WTC11 (cell line): ENCODE results near the gene GNA14. TPM values are rescaled to one million over a fixed set of nuclear protein-coding genes. Genes with fewer than 3 reads are reported as not detected.

ENCODE experiments used
- ATAC-seq: fragments of 200-7000 bp; cut with Tn5 transposase; 2 replicates; pipeline ENCODE4 v1.10.0; 2021; ENCODE audit warnings: mild to moderate bottlenecking, moderate library complexity
- CTCF ChIA-PET: fragments of 300-600 bp; sonication (Branson Sonifier 250); formaldehyde crosslinking; loops from one replicate; lab custom pipeline; 2021; ENCODE audit warnings: antibody characterized with exemption; lab: Charles Lee
- POLR2A ChIA-PET: fragments of 350-600 bp; sonication (Branson Sonifier 250); formaldehyde crosslinking; loops from one replicate; lab custom pipeline; 2021; ENCODE audit warnings: antibody characterized with exemption; lab: Charles Lee
- DNase-seq: peaks from one replicate; pipeline ENCODE4 v3.0.0; 2021; ENCODE audit warnings: low spot score
- H3K27ac Mint-ChIP-seq: 2 replicates; pipeline ENCODE4 v1.8.0; 2021; ENCODE audit warnings: mixed read lengths
- H3K27me3 Mint-ChIP-seq: 2 replicates; pipeline ENCODE4 v1.8.0; 2021; ENCODE audit warnings: low read depth, mild to moderate bottlenecking, moderate library complexity, mixed read lengths
- H3K36me3 Mint-ChIP-seq: 2 replicates; pipeline ENCODE4 v1.8.0; 2021; ENCODE audit warnings: mixed read lengths
- H3K4me1 Mint-ChIP-seq: 2 replicates; pipeline ENCODE4 v1.8.0; 2022; ENCODE audit warnings: mixed read lengths
- H3K4me3 Mint-ChIP-seq: 2 replicates; pipeline ENCODE4 v1.8.0; 2021; ENCODE audit warnings: mild to moderate bottlenecking, moderate library complexity, mixed read lengths
- H3K9me3 Mint-ChIP-seq: 2 replicates; pipeline ENCODE4 v1.8.0; 2021; ENCODE audit warnings: mixed read lengths
- ESRRA ChIP-seq: sonication (generic); formaldehyde crosslinking; IDR thresholded peaks from 2 replicates; pipeline ENCODE4 v1.8.1; 2022; ENCODE audit warnings: mild to moderate bottlenecking, missing genetic modification reagents, borderline replicate concordance
- ETV6 ChIP-seq: sonication (generic); formaldehyde crosslinking; IDR thresholded peaks from 2 replicates; pipeline ENCODE4 v1.8.1; 2022; ENCODE audit warnings: mild to moderate bottlenecking, missing genetic modification reagents
- IRF2 ChIP-seq: sonication (generic); formaldehyde crosslinking; IDR thresholded peaks from 2 replicates; pipeline ENCODE4 v1.8.0; 2022; ENCODE audit warnings: low read depth, missing genetic modification reagents, borderline replicate concordance
- JUN ChIP-seq: sonication (generic); formaldehyde crosslinking; IDR thresholded peaks from 2 replicates; pipeline ENCODE4 v1.8.0; 2023; ENCODE audit warnings: mild to moderate bottlenecking, missing genetic modification reagents
- MYBL2 ChIP-seq: sonication (generic); formaldehyde crosslinking; IDR thresholded peaks from 2 replicates; pipeline ENCODE4 v1.8.1; 2023; ENCODE audit warnings: mild to moderate bottlenecking, moderate library complexity, missing genetic modification reagents
- NFATC4 ChIP-seq: fragments of 250-450 bp; sonication (Bioruptor Pico); IDR thresholded peaks from 2 replicates; pipeline ENCODE4 v1.9.0; 2021; ENCODE audit warnings: mild to moderate bottlenecking
- PRRX2 ChIP-seq: fragments of 250-450 bp; sonication (Bioruptor Pico); IDR thresholded peaks from 2 replicates; pipeline ENCODE4 v1.8.0; 2021; ENCODE audit warnings: mild to moderate bottlenecking
- ZNF121 ChIP-seq: sonication (generic); formaldehyde crosslinking; IDR thresholded peaks from 2 replicates; pipeline ENCODE4 v1.8.0; 2023; ENCODE audit warnings: missing genetic modification reagents
- ZNF219 ChIP-seq: sonication (generic); formaldehyde crosslinking; IDR thresholded peaks from 2 replicates; pipeline ENCODE4 v1.8.0; 2023; ENCODE audit warnings: missing genetic modification reagents, mild to moderate bottlenecking, borderline replicate concordance
- ZNF671 ChIP-seq: fragments of 250-450 bp; sonication (Bioruptor Pico); IDR thresholded peaks from 2 replicates; pipeline ENCODE4 v1.8.0; 2021; ENCODE audit warnings: mild to moderate bottlenecking
- total RNA-seq: library from RNA; stranded (reverse); gene quantifications from 3 replicates; pipeline ENCODE4 v1.2.3, GENCODE V29; 2021
- TF ChIP-seq, protein P1 (sequence below): sonication (generic); formaldehyde crosslinking; IDR thresholded peaks from 2 replicates; pipeline ENCODE4 v1.8.1; 2022; ENCODE audit warnings: mild to moderate bottlenecking, moderate library complexity, missing genetic modification reagents
- TF ChIP-seq, protein P2 (sequence below): fragments of 200-600 bp; IDR thresholded peaks from 2 replicates; pipeline ENCODE4 v1.8.0; 2022; ENCODE audit warnings: antibody characterized with exemption
- TF ChIP-seq, protein P3 (sequence below): sonication (generic); formaldehyde crosslinking; IDR thresholded peaks from 2 replicates; pipeline ENCODE4 v1.8.0; 2022; ENCODE audit warnings: mild to moderate bottlenecking, missing genetic modification reagents
- TF ChIP-seq, protein P4 (sequence below): fragments of 250-450 bp; sonication (Bioruptor Pico); IDR thresholded peaks from 2 replicates; pipeline ENCODE4 v1.9.0; 2021; ENCODE audit warnings: mild to moderate bottlenecking
- TF ChIP-seq, protein P5 (sequence below): sonication (generic); formaldehyde crosslinking; IDR thresholded peaks from 2 replicates; pipeline ENCODE4 v1.8.0; 2022; ENCODE audit warnings: mild to moderate bottlenecking, missing genetic modification reagents
- TF ChIP-seq, protein P6 (sequence below): sonication (generic); formaldehyde crosslinking; IDR thresholded peaks from 2 replicates; pipeline ENCODE4 v1.8.0; 2022; ENCODE audit warnings: mild to moderate bottlenecking, missing genetic modification reagents
- TF ChIP-seq, protein P7 (sequence below): fragments of 250-450 bp; sonication (Bioruptor Pico); IDR thresholded peaks from 2 replicates; pipeline ENCODE4 v2.1.2; 2022; ENCODE audit warnings: mild to moderate bottlenecking, moderate library complexity

Gene GNA14
- total RNA-seq, 1 experiment from 2014 or later, result 26.7 TPM

DNA sequence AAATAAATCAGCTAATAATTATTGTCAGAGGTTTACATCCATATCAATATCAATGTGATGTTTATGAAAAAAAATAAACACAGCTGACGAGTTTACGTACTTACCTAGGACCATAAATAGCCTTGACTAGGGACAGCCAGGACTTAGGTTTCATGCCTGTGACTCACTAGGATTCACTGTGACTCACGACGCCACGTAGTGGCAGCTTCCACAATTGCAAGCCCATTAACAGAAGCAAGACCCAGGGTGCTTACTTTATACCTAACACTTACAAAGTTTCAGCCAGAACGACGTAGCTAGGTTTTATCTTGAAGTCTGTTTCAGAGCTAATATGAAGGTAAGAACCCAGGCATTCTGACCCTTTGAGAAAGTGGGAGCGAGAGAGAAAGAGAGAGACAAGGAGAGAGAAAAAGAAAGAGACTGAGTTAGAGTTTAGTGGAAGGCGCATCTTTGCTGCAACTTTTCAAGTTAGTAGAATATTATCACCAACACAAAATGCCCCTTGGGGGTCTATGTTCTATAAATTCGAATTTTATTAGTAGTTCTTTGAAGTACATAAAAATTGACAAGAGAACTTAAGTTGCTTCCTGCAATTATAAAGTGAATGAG, 191.2 kb downstream of the GNA14 start:
- Mint-ChIP-seq H3K9me3 (0 out of 2 replicates have a peak, but pooled peaks cover 7% of the 10 kb centered on the region), H3K4me3 (no peak overlapping the region), H3K36me3 (peaks cover 7% of the 10 kb centered on the region; the same call in 1 of the 2 replicates), H3K27me3 (no peaks in the 10 kb centered on the region), H3K4me1 (peaks cover 58% of the 10 kb centered on the region), H3K27ac (peak overlapping the region; percentile 94; the same call in 1 of the 2 replicates)
- TF ChIP-seq ZNF219 (CRISPR knock-in tag) (no peak), NFATC4 (CRISPR knock-in tag) (no peak)
- TF ChIP-seq, protein P1, sequence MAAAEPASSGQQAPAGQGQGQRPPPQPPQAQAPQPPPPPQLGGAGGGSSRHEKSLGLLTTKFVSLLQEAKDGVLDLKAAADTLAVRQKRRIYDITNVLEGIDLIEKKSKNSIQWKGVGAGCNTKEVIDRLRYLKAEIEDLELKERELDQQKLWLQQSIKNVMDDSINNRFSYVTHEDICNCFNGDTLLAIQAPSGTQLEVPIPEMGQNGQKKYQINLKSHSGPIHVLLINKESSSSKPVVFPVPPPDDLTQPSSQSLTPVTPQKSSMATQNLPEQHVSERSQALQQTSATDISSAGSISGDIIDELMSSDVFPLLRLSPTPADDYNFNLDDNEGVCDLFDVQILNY (CRISPR knock-in tag), result no peak
- TF ChIP-seq, protein P2, sequence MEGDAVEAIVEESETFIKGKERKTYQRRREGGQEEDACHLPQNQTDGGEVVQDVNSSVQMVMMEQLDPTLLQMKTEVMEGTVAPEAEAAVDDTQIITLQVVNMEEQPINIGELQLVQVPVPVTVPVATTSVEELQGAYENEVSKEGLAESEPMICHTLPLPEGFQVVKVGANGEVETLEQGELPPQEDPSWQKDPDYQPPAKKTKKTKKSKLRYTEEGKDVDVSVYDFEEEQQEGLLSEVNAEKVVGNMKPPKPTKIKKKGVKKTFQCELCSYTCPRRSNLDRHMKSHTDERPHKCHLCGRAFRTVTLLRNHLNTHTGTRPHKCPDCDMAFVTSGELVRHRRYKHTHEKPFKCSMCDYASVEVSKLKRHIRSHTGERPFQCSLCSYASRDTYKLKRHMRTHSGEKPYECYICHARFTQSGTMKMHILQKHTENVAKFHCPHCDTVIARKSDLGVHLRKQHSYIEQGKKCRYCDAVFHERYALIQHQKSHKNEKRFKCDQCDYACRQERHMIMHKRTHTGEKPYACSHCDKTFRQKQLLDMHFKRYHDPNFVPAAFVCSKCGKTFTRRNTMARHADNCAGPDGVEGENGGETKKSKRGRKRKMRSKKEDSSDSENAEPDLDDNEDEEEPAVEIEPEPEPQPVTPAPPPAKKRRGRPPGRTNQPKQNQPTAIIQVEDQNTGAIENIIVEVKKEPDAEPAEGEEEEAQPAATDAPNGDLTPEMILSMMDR, result peak; percentile 81
- ChIA-PET POLR2A (interaction anchor here (1.4 kb wide), 1 partner anchor 23 kb away, joined by 3 read pairs; no protein-coding TSS in a partner anchor), CTCF (interaction anchor here (0.7 to 7.2 kb wide), 39 partner anchors 9 to 665 kb away, joined by 3 to 80 read pairs (median 4); partner anchors contain the start of gene GNA14)
- ATAC-seq, result peak; percentile 68
- DNase-seq, result peak; percentile 94

DNA sequence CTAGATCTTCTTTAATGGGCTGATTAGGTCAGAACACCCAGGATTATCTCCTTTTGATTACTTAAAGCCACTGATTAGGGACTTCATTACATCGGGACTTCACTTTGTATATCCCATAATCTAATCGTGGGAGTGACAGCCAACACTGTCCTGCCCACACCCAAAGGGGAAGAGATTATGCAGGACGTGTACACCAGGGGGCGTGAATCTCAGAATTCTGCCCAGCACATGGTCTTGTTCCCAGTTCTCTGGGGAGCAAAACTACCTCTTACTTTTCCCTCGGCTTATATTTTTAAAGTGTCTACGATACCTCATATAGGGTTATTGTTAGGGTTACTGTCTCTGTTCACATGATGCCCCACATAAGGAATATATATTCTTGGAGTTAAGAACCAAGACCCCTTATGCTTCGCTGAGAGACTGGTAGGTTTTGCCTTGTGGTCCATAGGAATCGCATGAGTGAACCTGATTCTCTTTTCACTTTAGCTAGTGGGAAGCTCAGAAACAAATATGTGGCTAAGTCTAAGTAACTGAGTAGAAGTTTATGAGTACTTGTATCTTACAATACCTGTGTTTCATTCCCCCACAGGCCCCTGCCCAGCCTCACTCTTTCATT, 192.7 kb downstream of the GNA14 start:
- Mint-ChIP-seq H3K4me1 (peaks cover 43% of the 10 kb centered on the region), H3K27ac (no peak overlapping the region)
- peak; percentile 58 for DNase-seq
- ChIA-PET CTCF (interaction anchor here (0.8 to 7.2 kb wide), 9 partner anchors 12 to 296 kb away, joined by 3 to 80 read pairs (median 17); partner anchors contain the start of gene GNA14), POLR2A (no interaction called here)
- peak; percentile 41 for ATAC-seq
- TF ChIP-seq IRF2 (CRISPR knock-in tag) (no peak), ZNF121 (CRISPR knock-in tag) (0 out of 2 replicates have a peak, but pooled peaks have one; percentile 30)
- TF ChIP-seq, protein P2, result peak; percentile 57; the same call in 1 of the 2 replicates
- TF ChIP-seq, all 79 proteins: peak for 2
- H3K36me3 Mint-ChIP-seq, result peaks cover 17% of the 10 kb centered on the region
- no peaks in the 10 kb centered on the region for H3K27me3 Mint-ChIP-seq
- peaks cover 19% of the 10 kb centered on the region for H3K9me3 Mint-ChIP-seq
- H3K4me3 Mint-ChIP-seq, result no peak overlapping the region

DNA sequence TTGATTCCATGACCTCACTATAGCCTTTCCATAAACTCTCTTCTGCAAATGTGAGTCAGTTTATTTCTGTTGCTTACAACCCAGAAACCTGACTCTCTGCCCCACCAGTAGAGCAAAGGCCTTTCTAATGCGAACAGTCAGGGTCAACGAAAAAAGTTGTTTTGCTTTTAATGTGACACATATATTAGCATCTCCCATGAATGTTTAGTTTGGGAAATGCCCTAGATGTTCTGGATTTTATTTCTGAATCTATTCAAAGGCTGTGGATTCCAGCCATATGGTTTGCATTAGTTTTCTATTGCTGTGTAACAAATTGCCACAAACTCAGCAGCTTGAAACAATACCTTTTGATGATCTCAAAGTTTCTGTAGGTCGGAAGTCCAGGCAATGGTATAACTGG, 193.5 kb downstream of the GNA14 start:
- ATAC-seq (no peak), DNase-seq (no peak)
- ChIA-PET CTCF (interaction anchor here (0.7 to 3.4 kb wide), 5 partner anchors 11 to 677 kb away, joined by 3 to 18 read pairs (median 9); no protein-coding TSS in a partner anchor), POLR2A (no interaction called here)
- peaks cover 19% of the 10 kb centered on the region for H3K36me3 Mint-ChIP-seq
- peaks cover 22% of the 10 kb centered on the region for H3K9me3 Mint-ChIP-seq
- no peak overlapping the region for H3K27ac Mint-ChIP-seq
- peaks cover 36% of the 10 kb centered on the region for H3K4me1 Mint-ChIP-seq
- TF ChIP-seq JUN (CRISPR knock-in tag) (no peak), ZNF219 (CRISPR knock-in tag) (no peak), PRRX2 (CRISPR knock-in tag) (no peak), MYBL2 (no peak), ZNF671 (CRISPR knock-in tag) (no peak), ETV6 (CRISPR knock-in tag) (no peak), ESRRA (no peak)
- TF ChIP-seq, protein P3, sequence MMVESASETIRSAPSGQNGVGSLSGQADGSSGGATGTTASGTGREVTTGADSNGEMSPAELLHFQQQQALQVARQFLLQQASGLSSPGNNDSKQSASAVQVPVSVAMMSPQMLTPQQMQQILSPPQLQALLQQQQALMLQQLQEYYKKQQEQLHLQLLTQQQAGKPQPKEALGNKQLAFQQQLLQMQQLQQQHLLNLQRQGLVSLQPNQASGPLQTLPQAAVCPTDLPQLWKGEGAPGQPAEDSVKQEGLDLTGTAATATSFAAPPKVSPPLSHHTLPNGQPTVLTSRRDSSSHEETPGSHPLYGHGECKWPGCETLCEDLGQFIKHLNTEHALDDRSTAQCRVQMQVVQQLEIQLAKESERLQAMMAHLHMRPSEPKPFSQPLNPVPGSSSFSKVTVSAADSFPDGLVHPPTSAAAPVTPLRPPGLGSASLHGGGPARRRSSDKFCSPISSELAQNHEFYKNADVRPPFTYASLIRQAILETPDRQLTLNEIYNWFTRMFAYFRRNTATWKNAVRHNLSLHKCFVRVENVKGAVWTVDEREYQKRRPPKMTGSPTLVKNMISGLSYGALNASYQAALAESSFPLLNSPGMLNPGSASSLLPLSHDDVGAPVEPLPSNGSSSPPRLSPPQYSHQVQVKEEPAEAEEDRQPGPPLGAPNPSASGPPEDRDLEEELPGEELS (CRISPR knock-in tag), result no peak
- TF ChIP-seq, protein P4, sequence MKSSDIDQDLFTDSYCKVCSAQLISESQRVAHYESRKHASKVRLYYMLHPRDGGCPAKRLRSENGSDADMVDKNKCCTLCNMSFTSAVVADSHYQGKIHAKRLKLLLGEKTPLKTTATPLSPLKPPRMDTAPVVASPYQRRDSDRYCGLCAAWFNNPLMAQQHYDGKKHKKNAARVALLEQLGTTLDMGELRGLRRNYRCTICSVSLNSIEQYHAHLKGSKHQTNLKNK (CRISPR knock-in tag), result no peak
- TF ChIP-seq, protein P5, sequence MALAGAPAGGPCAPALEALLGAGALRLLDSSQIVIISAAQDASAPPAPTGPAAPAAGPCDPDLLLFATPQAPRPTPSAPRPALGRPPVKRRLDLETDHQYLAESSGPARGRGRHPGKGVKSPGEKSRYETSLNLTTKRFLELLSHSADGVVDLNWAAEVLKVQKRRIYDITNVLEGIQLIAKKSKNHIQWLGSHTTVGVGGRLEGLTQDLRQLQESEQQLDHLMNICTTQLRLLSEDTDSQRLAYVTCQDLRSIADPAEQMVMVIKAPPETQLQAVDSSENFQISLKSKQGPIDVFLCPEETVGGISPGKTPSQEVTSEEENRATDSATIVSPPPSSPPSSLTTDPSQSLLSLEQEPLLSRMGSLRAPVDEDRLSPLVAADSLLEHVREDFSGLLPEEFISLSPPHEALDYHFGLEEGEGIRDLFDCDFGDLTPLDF (CRISPR knock-in tag), result no peak
- TF ChIP-seq, protein P6, sequence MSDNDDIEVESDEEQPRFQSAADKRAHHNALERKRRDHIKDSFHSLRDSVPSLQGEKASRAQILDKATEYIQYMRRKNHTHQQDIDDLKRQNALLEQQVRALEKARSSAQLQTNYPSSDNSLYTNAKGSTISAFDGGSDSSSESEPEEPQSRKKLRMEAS (CRISPR knock-in tag), result no peak
- TF ChIP-seq, protein P7, sequence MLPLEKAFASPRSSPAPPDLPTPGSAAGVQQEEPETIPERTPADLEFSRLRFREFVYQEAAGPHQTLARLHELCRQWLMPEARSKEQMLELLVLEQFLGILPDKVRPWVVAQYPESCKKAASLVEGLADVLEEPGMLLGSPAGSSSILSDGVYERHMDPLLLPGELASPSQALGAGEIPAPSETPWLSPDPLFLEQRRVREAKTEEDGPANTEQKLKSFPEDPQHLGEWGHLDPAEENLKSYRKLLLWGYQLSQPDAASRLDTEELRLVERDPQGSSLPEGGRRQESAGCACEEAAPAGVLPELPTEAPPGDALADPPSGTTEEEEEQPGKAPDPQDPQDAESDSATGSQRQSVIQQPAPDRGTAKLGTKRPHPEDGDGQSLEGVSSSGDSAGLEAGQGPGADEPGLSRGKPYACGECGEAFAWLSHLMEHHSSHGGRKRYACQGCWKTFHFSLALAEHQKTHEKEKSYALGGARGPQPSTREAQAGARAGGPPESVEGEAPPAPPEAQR (CRISPR knock-in tag), result no peak
- no peak overlapping the region for H3K4me3 Mint-ChIP-seq
- H3K27me3 Mint-ChIP-seq, result no peaks in the 10 kb centered on the region
